VCaP (cell line): ENCODE measurements around the gene PHYH.
A peak's percentile ranks its signal among the peaks of the same experiment; 100 is the strongest.

Source experiments
- H3K27ac ChIP-seq: fragments of 450-650 bp; 2 replicates; pipeline ENCODE4 v1.5.1; 2017
- TF ChIP-seq, protein P1 (sequence below): fragments of 450-650 bp; conservative IDR thresholded peaks from 2 replicates; pipeline ENCODE4 v1.5.1; 2017; ENCODE audit warnings: mild to moderate bottlenecking, moderate library complexity

Gene PHYH

GRCh38 chr10:13306103-13306502, 6.2 kb upstream of the PHYH start:
- no peak overlapping the region for H3K27ac ChIP-seq
- TF ChIP-seq, protein P1, sequence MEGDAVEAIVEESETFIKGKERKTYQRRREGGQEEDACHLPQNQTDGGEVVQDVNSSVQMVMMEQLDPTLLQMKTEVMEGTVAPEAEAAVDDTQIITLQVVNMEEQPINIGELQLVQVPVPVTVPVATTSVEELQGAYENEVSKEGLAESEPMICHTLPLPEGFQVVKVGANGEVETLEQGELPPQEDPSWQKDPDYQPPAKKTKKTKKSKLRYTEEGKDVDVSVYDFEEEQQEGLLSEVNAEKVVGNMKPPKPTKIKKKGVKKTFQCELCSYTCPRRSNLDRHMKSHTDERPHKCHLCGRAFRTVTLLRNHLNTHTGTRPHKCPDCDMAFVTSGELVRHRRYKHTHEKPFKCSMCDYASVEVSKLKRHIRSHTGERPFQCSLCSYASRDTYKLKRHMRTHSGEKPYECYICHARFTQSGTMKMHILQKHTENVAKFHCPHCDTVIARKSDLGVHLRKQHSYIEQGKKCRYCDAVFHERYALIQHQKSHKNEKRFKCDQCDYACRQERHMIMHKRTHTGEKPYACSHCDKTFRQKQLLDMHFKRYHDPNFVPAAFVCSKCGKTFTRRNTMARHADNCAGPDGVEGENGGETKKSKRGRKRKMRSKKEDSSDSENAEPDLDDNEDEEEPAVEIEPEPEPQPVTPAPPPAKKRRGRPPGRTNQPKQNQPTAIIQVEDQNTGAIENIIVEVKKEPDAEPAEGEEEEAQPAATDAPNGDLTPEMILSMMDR: no peak

- TF ChIP-seq, protein P1: no peak
- peak overlapping the region; percentile 94 for H3K27ac ChIP-seq
Observed at GRCh38 chr10:13302821-13303555, 3.1 kb upstream of the PHYH start.

DNA sequence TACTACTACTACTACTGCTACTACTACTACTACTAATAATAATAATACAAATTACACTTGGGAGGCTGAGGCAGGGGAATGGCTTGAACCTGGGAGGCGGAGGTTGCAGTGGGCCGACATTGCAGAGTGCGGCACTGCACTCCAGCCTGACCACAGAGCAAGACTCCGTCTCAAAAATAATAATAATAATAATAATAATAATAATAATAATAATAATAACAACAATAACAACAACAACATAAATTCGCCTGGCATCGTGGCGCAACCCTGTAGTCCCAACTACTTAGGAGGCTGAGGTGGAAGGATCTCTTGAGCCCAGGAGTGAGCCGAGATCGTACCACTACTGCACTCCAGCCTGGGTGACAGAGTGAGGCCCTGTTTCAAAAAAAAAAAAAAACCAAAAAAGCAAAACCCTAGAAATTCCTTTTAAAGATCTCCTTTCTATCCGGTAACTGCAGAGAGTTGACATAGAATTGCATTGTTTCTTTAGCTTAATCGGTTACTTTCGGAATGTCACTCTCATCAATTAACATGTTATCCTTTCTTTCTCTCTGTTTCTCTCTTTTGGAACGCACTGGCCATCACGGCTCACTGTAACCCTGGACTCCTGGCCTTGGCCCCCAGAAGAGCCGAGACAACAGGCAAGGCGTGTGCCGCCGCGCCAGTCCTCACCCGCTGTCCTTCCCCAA, 972 bp downstream of the PHYH start:
- peak overlapping the region; percentile 94 for H3K27ac ChIP-seq

GRCh38 chr10:13296476-13296875, 3.4 kb downstream of the PHYH start:
- H3K27ac ChIP-seq: no peak overlapping the region
- TF ChIP-seq, protein P1: no peak

More for the DNA sequence above, 972 bp downstream of the PHYH start:
- TF ChIP-seq, protein P1: no peak

DNA sequence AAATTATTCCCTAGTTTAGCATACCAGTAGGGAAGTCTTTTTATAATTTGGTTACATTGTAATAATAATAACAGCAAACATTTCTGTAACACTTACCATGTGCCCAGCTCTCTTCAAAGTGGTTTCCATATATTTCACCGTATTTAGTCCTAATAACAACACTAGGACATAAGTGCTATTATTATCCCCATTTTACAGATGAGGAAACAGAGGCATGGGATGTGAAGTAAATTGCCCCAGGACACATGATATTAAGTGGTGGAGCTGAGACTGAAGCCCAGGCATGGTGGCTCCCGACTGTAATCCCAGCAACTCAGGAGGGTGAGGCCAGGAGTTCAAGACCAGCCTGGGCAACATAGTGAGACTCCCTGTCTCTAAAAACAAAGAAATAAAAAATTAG, 5.1 kb downstream of the PHYH start:
- TF ChIP-seq, protein P1: no peak
- H3K27ac ChIP-seq: no peak overlapping the region

DNA sequence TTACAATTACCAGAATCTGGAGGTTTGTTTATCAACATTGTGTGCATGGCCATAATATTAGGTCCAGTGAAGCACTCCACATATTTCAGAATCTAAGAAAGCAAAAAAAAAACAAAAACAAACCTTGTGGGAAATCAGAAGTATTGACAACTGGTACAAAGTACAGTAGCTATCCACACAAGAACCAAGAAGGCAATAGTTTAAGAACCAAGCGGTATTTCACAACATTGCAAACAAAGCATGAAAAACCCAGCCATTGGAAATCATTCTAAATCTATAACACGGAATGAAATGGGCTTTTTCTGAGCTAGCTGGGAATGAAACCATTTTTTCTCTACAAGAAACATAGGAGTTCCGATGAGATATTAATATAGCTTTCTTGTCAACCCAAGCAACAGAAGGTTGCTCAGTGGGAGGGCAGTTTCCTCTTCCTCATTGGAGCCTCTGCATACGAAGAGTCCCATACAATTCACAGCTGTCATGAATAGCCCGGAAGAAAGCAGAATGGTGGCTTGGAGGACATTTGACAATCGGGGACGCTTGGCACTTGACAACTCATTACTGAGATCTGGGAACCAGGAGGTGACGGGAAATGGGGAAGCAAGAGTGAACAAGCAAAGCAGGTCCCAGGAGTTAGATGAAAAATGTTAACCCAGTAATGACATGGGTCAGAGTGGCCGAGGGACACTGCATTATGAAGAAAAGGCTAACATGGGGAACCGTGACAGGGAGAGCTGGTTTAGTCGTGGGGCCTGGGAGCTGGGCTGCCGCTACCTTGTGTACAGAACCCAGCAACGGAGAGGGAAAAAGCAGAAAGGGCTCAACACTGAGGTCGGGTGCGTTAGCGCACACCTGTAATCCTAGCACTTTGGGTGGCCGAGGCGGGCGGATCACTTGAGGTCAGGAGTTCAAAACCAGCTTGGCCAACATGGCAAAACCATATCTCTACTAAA, 7.8 kb downstream of the PHYH start:
- H3K27ac ChIP-seq: no peak overlapping the region
- TF ChIP-seq, protein P1: no peak

GRCh38 chr10:13291061-13291460, 8.8 kb downstream of the PHYH start:
- TF ChIP-seq, protein P1: no peak
- no peak overlapping the region for H3K27ac ChIP-seq
